Stimulated activated CD8-positive, alpha-beta memory T cell treated with anti-CD3 and anti-CD28 coated beads, Interleukin-4, amount 100 ng/mL, for 4 hours (primary cell): ENCODE measurements around the gene CACNG8.

Experiments used
- DNase-seq, 2 donors: peaks; one replicate each; pipeline ENCODE4 v3.0.0-alpha.2; 2020; ENCODE audit warnings: low read depth in 2 of 2, low spot score in 1 of 2

CACNG8 gene

GRCh38 chr19:53961523-53962356 is 997 bp upstream of the CACNG8 start:
- DNase-seq, result no peak

GRCh38 chr19:53965091-53965490 is 2.4 kb downstream of the CACNG8 start:
- DNase-seq, result no peak

- DNase-seq, result no peak
Observed at GRCh38 chr19:53966931-53967330, 4.2 kb downstream of the CACNG8 start.

- no peak for DNase-seq
Observed at GRCh38 chr19:53969366-53969765, 6.6 kb downstream of the CACNG8 start.

- DNase-seq, result no peak
Observed at GRCh38 chr19:53971673-53972072, 8.9 kb downstream of the CACNG8 start.

GRCh38 chr19:53977429-53977990 is 14.8 kb downstream of the CACNG8 start:
- DNase-seq, result peak in 1 of 2 donors; percentile 24

- no peak for DNase-seq
Observed at GRCh38 chr19:53977991-53978731, 15.4 kb downstream of the CACNG8 start.

GRCh38 chr19:53978975-53979801 is 16.5 kb downstream of the CACNG8 start:
- no peak for DNase-seq

- DNase-seq, result no peak
Observed at GRCh38 chr19:53980539-53981375, 18.0 kb downstream of the CACNG8 start.

GRCh38 chr19:53981376-53981951 is 18.7 kb downstream of the CACNG8 start:
- no peak for DNase-seq

GRCh38 chr19:53982001-53982451 is 19.3 kb downstream of the CACNG8 start:
- no peak for DNase-seq

GRCh38 chr19:53982611-53983010 is 19.9 kb downstream of the CACNG8 start:
- DNase-seq, result no peak

- no peak for DNase-seq
Observed at GRCh38 chr19:53983457-53984289, 20.9 kb downstream of the CACNG8 start.

GRCh38 chr19:53985863-53986262 is 23.1 kb downstream of the CACNG8 start:
- no peak for DNase-seq

GRCh38 chr19:53988981-53989380 is 26.2 kb downstream of the CACNG8 start:
- DNase-seq, result no peak

- no peak for DNase-seq
Observed at GRCh38 chr19:53989600-53990533, 27.1 kb downstream of the CACNG8 start.

- DNase-seq, result no peak
Observed at GRCh38 chr19:53991224-53992113, 28.7 kb downstream of the CACNG8 start, which contains the start of gene CACNG6. Gene CACNG6 (plus strand): TSS chr19:53991637. CDS start chr19:53992878, 1,241 bp downstream.
